ENCODE results near the gene SPRY1.

Gene SPRY1

GRCh38 chr4:123412091-123412505 is 15.5 kb downstream of the SPRY1 start:
- DNase-seq, result no peak

- DNase-seq, result no peak
These were observed 16.3 kb downstream of the SPRY1 start for GRCh38 chr4:123412700-123413512.

- DNase-seq, result no peak
These were observed 19.0 kb downstream of the SPRY1 start for GRCh38 chr4:123415576-123415975.

DNA sequence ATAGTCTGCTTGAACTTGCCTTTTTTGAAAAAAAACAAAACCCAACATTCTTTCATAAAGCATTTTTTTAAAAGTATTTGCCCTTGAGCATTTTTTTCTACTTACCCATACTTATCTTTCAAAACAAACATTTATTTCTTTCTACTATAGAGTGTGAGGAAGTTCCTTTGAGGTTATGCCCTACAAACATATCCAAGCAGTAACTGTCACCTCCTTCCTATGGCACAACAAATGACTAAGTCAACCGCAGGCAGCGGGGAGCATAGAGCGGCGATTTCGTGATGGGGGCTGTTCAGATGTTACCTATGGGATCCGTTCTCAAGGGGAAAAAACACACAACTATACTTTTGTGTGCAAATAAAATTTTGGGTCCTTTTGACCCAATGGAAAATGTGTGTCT is 19.4 kb downstream of the SPRY1 start:
- DNase-seq, result no peak

DNA sequence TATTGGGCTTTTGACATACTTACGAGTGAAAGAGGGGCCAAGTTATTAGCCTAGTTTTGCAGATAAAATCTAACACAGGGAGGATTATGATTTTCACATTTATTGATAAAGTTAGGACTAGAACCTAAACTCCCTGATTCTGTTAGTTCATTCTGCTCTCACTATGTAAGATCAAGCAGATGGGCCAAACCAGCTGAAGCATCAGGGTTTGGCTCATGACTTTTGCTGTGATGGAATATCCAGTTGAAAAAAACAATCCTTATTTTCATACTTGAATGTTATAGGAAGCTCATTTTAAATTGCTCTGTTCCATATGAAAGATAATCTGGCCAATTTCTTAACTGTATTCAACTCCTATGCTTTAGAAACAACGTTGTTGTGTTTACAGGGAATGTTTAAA is 21.2 kb downstream of the SPRY1 start:
- no peak for DNase-seq

- DNase-seq, result peak; percentile 27
These were observed 21.8 kb downstream of the SPRY1 start for GRCh38 chr4:123418351-123418931.

- DNase-seq, result no peak
These were observed 23.5 kb downstream of the SPRY1 start for GRCh38 chr4:123419885-123420755.

DNA sequence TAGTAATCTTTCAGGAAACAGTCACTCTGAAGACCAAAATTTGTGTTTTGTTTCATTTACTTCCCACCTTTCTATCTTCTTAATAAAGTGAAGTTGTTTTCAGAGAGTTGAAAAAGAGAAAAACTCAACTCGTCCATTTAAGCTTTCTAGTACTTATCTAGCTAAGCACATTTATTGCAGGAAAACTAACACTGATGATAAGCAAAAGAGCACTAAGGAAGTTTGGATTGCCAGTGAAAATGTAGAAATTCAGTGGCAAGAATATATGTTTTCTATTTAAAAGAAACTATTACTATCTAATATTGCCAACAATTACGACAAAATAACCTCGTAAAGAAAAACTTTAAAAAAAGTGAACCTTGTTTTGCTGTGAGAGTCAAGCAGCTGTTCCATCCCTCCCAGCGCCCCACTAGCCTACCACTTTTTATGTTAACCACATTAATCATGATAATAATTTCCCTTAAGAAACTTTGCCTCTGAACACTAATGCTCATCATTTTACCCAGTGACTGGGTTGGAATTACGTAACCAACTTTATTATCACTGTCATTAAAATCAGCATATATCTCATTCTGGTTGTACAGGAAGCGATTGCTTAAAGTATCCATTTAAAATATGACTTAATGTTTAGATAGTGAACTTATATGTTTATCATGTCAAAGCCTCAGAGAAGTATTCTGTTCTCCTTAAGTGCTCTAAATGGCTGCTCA is 24.8 kb downstream of the SPRY1 start:
- no peak for DNase-seq

DNA sequence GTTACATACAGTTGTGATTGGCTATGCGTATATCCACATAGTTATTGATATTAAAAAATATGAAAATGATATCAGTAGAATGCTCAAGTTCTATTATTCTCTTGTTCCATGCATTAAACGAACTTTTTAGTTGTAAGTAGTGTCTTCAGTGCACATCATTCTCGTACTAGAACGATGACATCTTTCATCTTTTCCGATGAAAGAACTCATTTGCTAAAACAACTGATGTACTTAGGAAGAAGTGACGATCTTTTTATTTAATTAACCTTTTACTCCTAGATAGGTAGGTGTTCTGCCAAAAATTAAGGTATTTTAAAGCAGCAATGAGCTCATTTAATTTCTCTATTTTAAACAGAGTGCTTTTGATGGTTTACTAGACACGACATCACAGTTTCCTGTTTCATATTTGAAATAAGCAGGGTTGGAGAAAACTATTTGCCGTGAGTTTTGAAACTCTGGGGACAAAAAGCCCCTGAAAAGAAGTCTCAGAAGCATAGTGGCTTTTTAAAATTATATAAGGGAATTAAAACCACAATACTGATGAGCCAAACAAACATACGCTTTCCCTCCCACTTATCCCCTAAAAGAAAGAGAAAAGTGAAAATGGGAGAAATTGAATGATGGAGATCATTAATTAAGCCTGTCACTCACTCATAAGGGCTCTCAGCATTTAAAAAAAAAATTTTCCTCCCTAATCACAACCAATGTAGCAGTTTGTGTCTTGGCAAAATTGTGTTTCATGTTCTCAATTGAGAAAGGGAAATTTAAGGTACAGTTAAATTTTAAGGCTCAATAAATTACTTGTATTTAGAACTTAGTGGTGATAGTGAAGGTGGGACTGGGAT is 25.6 kb downstream of the SPRY1 start:
- no peak for DNase-seq

GRCh38 chr4:123423819-123424218 is 27.2 kb downstream of the SPRY1 start:
- DNase-seq, result no peak

DNA sequence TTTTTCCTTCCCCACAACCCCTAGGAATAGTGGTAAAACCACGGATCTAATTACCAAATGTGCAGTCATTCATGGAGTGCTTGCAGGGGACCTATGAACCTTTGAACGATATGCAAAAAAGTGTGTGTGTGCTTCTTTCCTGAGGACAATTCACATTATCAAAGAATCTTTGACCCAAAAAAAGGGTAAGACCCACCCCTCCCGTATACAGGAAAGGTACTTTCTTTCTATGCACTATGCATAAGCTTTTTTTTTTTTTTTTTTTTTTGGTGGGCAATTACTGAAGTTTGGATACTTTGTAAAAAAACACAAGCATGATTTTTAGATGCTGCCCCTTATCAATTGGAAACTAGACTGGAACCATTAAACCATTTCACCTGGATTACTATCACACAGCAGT is 31.4 kb downstream of the SPRY1 start:
- no peak for DNase-seq

DNA sequence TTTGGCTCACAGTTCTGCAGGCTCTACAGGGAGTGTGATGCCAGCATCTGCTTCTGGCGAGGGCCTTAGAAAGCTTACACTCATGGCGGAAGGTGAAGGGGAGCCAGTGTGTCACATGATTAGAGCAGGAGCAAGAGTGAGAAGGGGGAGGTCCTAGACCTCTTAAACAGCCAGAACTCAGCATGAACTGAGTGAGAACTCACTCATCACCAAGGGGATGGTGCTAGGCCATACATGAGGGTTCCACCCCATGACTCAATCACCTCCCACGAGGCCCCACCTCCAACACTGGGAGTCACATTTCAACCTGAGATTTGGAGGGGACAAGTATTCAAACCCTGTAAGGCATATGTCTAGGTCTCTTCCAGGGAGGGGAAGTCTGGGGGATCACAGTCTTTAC is 33.4 kb downstream of the SPRY1 start:
- DNase-seq, result no peak

DNA sequence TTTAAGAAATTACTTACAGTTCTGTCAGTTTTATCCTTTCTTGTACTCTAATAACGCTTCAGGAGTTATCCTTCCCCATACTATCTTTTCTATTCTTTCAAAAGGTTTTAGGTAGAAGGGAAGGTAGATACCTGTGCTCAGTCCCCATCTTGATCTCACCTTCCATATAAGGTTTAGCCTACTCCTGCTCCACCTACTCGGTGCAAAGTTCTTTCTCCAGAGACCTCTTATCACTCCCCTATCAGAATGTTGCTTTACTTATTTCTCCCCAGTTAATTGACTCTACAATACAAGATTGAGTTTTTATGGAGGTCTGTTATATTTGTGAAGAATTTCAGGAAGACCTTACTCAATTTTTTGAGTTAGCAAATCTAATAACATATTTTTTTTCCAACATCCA is 33.9 kb downstream of the SPRY1 start:
- no peak for DNase-seq

GRCh38 chr4:123433573-123433972 is 37.0 kb downstream of the SPRY1 start:
- no peak for DNase-seq

GRCh38 chr4:123433976-123434375 is 37.4 kb downstream of the SPRY1 start:
- DNase-seq, result no peak

DNA sequence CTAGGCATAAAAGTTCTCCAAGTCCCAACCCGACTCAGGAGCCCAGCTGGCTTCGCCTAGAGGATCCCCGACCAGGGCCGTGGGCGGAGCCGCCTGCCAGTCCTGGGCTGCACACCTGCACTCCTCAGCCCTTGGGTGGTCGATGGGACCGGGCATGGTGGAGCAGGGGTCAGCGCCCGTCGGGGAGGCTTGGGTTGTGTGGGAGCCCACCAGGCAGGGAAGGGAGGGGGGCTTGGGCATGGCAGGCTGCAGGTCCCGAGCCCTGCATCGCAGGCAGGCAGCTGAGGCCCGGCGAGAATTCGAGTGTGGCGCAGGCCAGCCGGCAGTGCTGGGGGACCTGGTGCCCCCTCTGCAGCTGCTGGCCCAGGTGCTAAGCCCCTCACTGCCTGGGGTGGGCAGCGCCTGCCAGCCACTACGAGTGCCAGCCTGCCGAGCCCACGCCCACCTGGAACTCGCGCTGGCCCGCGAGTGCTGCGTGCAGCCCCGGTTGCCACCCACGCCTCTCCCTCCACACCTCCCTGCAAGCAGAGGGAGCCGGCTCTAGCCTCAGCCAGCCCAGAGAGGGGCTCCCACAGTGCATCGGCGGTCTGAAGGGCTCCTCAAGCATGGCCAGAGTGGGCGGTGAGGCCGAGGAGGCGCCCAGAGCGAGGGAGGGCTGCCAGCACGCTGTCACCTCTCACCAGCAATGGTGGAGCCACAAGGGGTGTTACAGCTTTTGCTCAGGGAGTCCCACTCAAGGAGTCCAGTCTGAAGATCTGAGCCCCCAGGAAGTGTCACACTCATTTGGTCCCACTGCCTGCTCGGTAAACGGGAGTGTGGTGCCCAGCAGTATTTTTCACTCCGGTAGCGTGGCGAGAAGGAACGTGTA is 38.9 kb downstream of the SPRY1 start:
- DNase-seq, result no peak

DNA sequence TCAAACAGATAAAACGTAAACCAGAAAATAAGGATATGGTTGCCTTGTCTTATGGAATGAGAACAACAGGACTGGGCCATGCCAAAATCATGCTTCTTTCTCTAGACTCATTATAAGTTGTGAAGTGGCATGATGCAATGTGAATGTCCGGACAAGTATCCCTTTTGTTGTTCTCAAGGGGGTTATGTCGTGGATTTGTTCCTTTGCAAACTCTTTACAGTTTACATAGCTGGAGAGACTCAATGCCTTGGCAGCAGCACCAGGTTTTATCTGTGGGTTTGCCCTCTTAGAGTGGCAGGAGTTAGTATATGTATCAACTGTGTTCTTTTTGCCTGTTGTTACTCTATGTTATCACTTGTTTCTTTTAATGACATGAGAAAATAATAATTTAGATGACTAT is 41.4 kb downstream of the SPRY1 start:
- no peak for DNase-seq

DNA sequence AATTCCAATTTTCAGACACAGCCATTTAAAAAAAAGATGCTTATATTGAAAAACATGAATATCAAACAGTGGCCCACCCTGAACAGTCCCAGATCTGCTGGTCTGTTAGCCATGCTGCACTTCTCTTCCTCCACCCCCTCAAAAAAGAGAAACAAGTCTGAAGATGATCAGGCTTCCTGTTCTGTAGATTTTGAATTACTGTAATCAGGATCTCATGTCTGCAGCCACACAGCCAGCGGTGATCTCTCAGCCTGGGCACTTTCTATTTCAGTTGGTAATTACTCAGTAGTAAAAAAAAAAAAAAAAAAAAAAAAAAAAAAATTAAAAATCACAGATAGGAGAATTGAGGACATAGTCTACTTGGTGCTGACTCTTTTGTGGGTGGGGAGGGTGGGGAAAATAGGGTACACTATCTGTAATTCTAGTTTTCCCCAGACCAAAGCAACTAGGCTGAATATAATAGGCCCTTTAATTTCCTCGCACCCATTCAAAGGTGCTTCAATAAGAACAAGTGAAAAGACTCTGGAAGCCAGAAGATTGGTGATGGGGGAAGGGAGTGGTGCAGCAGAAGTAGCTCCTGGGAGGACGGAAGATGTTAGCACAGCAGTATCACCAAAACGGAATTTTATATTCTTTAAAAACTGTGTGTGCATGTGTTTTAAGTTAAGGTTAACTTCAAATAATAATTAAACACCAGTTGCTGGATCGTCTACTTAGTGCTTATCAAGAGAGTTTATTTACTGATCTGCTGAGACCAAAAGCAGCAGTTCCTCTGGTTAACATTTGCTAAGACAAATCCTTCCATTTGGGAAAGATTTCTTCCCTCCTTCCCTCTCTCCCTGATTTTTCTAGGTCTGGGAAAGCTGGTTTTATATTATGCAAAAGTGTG is 47.0 kb downstream of the SPRY1 start:
- DNase-seq, result no peak

DNA sequence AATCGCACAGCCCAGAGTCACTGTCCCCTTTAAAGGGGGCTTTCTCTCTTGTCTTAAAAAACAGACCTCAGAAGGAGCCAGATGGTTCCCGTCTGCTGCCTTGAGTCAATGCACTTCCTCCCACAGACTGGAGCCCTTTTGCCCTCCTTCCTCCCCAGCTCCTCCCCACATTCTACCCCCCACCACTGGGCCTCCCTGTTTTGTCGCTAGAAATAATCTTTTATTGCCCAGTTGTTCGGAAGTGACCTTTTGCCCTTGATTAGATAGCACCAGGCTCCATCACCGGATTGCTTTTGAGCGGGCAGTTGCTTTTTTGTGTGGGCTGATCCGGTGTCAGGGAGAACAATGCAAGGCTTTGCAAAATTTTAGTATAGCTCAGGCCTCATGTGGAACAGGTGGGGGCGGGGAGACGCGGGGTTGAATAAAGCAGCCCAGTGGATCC is 47.7 kb downstream of the SPRY1 start:
- DNase-seq, result no peak

- DNase-seq, result no peak
These were observed 50.4 kb downstream of the SPRY1 start for GRCh38 chr4:123446865-123447474.
